ENCODE measurements around the gene P3H1. TPM values are rescaled to one million over a fixed set of nuclear protein-coding genes. Genes with fewer than 3 reads are reported as not detected.
"Not testable (repeated sequence)": the region's sequence is repeated elsewhere in the genome, so short reads cannot be mapped to it uniquely, and the experiment has no call there.

Gene P3H1
- total RNA-seq, 1 donor, result 75.2 TPM

DNA sequence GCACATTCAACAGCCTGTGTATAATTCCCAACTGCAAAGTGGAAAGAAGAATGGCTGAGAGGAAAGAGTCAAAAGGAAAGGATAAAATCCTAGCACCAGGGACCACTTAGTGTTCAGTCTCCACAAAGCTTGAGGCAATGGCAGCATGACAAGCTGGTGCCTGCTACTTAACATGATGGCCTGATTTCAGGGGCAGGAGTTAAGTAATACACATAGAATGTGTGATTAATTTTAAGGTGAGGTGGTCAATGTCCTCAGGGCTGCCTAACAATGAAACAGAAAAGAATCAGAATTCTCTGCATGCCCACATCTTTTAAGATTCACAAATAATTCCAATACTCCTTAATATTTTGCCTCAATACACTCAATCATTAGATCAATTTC is 8.9 kb downstream of the P3H1 start:
- H3K4me3 ChIP-seq (ENCODE audit: low read depth, low read length), result no peak overlapping the region

DNA sequence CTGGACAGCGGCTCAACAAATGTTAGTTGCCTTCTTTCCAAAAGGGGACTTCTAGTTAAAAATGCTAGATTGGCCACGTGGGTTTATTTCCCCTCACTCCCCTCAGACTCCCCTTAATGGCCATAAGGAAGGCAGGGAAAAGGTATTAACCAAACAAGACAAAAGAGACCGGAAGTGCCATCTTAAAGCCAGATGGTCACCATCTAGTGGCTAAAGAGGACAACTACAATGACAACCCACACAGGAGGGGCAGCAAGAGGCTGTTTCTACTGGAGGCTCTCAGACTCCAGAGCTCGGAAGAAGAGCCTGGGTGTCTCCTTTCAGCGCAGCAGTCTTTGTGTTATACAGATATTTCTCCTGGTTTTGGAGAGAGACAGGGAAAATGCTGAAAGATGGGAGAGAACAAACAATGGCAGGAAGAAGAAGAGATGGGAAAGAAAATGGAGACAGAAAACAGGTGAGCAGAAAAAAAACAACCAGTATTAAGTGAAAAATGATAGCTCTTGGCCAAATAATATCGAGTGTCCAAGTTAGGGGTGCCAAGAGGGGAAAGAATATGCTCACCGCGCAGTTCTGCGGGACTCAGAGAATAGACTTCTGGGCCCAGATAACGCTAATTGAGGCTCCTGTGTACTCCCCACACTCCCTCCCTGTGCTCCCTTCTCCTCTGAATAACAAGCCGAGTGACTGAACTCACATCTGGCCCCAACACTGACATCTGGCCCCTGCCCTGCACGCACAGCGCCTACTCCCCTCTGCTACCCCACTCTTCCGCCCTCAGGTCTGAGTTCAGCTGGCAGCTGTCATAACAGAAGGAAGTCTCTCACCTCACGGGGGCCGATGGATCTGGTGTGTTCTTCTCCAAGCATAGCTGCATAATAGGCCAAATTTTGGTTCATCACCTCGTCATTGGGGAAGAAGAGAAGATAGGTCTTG is 9.6 kb downstream of the P3H1 start:
- H3K4me3 ChIP-seq (ENCODE audit: low read depth, low read length), result no peak overlapping the region
- peak; percentile 73 for DNase-seq (ENCODE audit: low read depth)
- TF ChIP-seq, protein P1, sequence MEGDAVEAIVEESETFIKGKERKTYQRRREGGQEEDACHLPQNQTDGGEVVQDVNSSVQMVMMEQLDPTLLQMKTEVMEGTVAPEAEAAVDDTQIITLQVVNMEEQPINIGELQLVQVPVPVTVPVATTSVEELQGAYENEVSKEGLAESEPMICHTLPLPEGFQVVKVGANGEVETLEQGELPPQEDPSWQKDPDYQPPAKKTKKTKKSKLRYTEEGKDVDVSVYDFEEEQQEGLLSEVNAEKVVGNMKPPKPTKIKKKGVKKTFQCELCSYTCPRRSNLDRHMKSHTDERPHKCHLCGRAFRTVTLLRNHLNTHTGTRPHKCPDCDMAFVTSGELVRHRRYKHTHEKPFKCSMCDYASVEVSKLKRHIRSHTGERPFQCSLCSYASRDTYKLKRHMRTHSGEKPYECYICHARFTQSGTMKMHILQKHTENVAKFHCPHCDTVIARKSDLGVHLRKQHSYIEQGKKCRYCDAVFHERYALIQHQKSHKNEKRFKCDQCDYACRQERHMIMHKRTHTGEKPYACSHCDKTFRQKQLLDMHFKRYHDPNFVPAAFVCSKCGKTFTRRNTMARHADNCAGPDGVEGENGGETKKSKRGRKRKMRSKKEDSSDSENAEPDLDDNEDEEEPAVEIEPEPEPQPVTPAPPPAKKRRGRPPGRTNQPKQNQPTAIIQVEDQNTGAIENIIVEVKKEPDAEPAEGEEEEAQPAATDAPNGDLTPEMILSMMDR (IDR thresholded peaks at IDR 0.05; ENCODE audit: insufficient read depth, low read length), result peak; percentile 70

More for the DNA sequence above, 8.9 kb downstream of the P3H1 start:
- TF ChIP-seq, protein P1 (IDR thresholded peaks at IDR 0.05; ENCODE audit: insufficient read depth, low read length), result no peak
- no peak for DNase-seq (ENCODE audit: low read depth)

DNA sequence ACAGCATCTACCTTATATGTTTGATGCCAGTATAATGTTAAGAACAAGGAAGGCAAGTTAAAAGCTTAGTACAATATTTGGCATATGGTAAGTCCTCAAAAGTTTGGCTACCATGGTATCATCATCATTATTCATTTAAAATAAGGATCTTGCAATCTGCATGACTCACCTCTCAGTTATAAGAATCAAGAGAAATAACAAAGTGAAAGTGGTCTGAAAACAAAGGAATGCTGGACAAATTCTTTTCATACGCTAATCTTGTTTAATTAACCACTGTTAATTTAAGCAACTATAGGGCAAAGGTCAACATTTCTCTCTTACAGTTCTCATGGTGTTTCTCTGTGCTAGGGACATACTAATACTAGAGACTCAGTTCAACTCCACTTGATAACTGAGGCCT is 13.8 kb downstream of the P3H1 start:
- TF ChIP-seq, protein P1 (IDR thresholded peaks at IDR 0.05; ENCODE audit: insufficient read depth, low read length), result no peak
- peak; percentile 74 for DNase-seq (ENCODE audit: low read depth)
- H3K4me3 ChIP-seq (ENCODE audit: low read depth, low read length), result no peak overlapping the region

DNA sequence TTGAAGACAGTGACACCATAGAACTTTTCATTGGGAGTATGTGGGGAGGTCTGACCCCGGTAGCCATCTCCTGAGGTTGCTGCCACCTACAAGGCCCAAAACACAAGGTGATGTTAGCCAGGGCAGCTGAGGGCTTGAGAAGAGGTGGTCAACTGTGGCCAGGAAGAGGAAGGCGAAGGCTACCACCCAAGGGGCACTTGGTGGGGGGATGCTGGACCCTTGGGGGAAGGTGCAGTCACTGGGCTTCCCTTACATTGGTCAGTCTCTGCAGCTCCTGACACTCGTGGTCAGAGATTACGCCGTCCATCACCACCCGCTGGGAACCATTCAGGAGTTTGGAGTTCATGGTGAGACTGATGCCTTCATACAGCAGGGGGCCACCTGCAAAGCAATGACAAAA is 14.5 kb downstream of the P3H1 start:
- TF ChIP-seq, protein P1 (IDR thresholded peaks at IDR 0.05; ENCODE audit: insufficient read depth, low read length), result no peak
- H3K4me3 ChIP-seq (ENCODE audit: low read depth, low read length), result no peak overlapping the region
- DNase-seq (ENCODE audit: low read depth), result no peak

DNA sequence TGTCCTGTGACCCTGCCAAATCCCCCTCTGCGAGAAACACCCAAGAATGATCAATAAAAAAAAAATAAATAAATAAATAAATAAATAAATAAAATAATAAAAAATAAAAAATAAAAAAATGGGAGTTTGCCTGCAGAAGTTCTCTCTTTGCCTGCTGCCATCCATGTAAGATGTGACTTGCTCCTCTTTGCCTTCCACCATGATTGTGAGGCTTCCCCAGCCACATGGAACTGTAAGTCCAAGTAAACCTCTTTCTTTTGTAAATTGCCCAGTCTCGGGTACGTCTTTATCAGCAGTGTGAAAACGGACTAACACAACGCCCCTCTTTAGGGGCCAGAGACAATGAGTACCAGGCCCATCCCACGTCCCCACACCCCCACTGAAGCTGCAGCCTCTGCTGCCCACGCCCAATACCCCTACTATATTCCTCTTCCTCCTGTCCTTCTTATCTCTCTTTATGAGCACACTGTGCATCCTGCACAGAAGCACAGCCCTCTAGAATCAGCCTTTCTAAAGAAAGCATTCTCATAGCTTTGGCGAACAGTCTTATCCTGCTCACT is 15.2 kb downstream of the P3H1 start:
- H3K4me3 ChIP-seq (ENCODE audit: low read depth, low read length); DNase-seq (ENCODE audit: low read depth): not testable (repeated sequence)

DNA sequence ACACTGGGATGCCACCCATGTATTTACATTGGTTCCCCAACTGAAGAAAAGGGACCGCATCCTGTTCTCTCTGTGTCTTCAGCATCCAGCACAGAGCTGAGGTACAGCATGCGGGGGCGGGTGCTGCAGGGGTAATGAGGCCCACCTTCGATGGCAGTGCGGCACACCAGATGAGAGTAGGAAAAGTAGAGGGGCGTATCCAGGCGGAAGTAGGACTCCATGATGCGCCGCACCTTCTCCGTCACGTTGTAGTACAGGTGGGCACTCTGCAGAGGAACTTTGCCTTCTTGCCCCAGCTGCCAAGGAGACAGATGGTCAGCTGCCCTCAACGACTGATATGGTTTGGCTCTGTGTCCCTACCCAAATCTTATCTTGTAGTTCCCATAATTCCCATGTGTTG is 16.8 kb downstream of the P3H1 start:
- TF ChIP-seq, protein P1 (IDR thresholded peaks at IDR 0.05; ENCODE audit: insufficient read depth, low read length), result no peak
- no peak for DNase-seq (ENCODE audit: low read depth)
- H3K4me3 ChIP-seq (ENCODE audit: low read depth, low read length), result no peak overlapping the region

Measured in fibroblast of the aortic adventitia (primary cell).